GM21515 (cell line): Measurements from ENCODE around the gene MORN4.
"Not testable (repeated sequence)": the region's sequence is repeated elsewhere in the genome, so short reads cannot be mapped to it uniquely, and the experiment has no call there.

ENCODE experiments used
- ATAC-seq: cut with Tn5 transposase; IDR thresholded peaks from one replicate; pipeline ENCODE4 v1.9.1; 2021; ENCODE audit not compliant: unreplicated experiment

MORN4 gene

GRCh38 chr10:97632949-97633884 is at the start of gene MORN4:
MORN4 (minus strand) TSS chr10:97633500; CDS start chr10:97619653, 13,847 bp downstream.
- peak; percentile 98 for ATAC-seq

DNA sequence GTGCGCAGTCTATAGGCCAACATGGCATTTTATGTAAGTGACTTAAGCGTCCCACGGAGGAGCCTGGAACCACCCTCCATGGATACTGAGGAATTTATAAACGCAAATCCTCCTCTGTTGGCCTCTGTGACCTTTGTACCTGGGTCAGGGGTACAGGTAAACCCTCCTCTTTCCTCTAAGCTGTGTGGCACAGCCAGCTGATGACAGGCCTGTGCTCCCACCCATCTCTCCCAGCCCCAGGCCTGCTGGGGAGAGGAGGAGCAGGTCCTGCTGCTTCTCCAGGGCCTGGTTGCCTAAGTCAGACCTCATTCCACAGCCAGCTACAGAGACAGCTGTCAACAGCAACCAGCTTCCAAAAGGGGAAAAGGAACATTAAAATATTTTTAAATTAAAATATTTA is 48.7 kb upstream of the MORN4 start:
- no peak for ATAC-seq

GRCh38 chr10:97679594-97679993 is 46.3 kb upstream of the MORN4 start:
- ATAC-seq = no peak

- ATAC-seq = peak; percentile 68
These were observed 43.7 kb upstream of the MORN4 start for GRCh38 chr10:97676770-97677581.

GRCh38 chr10:97675222-97675621 is 41.9 kb upstream of the MORN4 start:
- no peak for ATAC-seq

- no peak for ATAC-seq
These were observed 40.6 kb upstream of the MORN4 start for GRCh38 chr10:97673736-97674525.

DNA sequence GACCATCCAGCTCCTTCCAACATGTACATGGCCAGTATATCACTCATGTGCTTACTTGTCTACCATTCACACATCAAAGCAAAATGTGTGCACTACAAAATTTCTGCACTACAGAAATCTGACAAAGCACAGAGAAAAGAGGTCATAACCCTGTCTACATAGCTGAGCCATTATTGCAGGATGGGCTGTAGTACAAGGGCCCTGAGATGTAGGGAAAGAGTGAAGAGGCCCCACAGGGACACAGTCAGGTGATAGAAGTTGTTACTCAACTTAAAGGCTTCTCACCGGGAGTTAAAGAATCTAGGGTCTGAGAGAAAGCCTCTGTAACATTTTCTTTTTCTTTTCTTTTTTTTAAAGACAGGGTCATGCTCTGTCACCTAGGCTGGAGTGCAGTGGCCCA is 36.3 kb upstream of the MORN4 start:
- no peak for ATAC-seq

- ATAC-seq = no peak
These were observed 34.2 kb upstream of the MORN4 start for GRCh38 chr10:97667463-97667862.

GRCh38 chr10:97666992-97667391 is 33.7 kb upstream of the MORN4 start:
- no peak for ATAC-seq

DNA sequence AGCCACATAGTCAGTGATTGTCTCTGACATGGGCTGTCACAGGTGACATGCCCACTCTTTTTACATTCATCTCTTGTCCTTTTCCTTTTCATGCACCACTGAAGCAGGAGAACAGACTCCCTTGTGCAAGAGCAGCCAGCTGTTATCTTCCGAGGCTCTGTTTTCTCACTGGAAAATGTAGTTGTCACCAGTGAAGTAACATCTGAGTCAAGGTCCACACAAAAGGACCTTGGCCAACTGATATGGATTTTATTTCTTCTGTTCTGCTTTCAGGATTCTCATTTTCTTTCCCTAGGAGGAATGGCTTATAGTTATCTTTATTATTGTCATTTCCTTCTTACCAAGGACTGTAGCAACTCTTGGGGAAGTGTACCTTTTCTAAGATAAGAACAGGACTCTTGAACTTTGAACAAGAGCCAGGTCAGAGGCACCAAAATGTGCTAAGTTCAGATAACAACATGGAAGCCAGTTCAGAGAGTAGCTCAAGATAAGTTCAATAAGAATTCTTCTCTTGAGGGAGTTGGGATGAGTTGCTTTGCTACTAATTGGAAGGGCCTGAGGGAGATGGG is 31.1 kb upstream of the MORN4 start:
- ATAC-seq = no peak

DNA sequence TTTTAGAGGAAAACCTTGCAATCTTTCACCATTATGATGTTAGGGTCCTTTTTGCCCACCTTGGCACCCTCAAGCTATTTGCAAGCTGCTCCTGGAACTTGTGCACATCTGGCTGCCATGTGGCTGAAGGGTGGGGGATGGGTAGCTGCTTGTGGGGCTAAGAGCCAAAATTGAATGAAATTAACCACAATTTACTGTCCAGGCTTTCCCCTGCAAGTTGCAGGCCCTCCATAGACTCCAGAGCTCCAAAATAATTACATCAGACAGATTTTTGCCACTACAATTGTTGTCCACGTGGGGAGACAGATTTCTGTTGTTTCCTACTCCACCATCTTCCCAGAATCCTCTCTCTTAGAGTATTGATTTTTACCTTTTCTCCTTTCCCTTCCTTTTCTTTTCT is 26.3 kb upstream of the MORN4 start:
- ATAC-seq = no peak

GRCh38 chr10:97656777-97657176 is 23.5 kb upstream of the MORN4 start:
- ATAC-seq = no peak

- ATAC-seq = no peak
These were observed 18.5 kb upstream of the MORN4 start for GRCh38 chr10:97651773-97652172.

- ATAC-seq = no peak
These were observed 17.4 kb upstream of the MORN4 start for GRCh38 chr10:97650726-97651125.

DNA sequence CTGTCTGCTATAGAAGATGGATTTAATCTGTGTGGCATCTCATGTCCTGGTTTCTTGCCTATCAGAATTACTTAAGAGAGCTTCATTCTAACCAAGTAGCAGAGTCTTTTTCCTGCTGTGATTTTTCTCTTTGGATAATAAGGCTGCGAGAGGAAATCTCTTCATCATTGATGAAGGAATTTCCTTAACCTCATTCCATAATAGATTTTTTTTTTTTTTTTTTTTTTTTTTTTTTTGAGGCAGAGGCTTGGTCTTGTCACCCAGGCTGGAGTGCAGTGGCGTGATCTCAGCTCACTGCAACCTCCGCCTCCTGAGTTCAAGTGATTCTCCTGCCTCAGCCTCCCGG is 16.1 kb upstream of the MORN4 start:
- not testable (repeated sequence) for ATAC-seq

- ATAC-seq = peak; percentile 84
These were observed 15.5 kb upstream of the MORN4 start for GRCh38 chr10:97648562-97649404.

- no peak for ATAC-seq
These were observed 14.3 kb upstream of the MORN4 start for GRCh38 chr10:97647556-97647955.

DNA sequence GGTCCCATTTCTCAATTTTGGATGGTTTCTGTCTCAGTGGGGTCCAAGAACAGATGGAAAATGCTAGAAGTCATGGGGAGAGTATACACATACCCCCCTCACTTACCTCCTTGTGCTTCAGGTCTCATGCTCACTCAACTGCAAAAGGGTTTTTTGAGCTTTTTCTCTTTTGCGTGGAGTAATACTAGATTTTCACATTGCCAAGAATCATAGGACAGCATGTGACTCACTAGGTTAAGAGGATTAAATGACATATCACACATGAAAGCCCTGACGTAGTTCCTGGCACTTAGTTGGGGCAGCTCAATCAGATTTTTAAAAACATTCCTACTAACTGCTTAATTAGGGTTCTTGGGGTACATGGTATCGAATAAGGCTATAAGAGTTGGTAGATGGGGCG is 11.6 kb upstream of the MORN4 start:
- ATAC-seq = no peak

DNA sequence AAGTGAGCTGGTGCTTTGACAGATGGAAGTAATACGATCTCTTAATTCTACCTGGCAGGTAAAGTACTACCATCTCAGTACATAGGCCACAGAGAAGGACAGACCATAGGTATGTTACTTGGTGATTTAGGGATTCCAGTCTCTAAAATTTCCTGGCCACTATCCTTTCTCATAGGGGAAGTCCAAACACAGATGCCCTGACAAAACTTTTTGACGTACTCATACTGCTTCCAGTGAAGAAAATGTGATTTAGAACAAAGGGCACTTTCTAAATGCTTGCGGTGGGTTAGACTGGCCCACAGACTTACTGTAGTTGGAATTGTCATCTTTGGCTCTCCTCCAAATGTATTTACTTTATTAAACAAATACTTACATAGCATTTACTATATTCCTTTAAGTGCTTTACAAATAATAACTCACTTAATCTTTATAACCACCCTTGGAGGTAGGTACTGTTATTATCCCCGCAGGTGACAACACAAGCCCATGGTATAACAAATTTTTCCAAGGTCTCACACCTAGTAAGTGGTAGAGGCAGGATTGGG is 10.2 kb upstream of the MORN4 start:
- no peak for ATAC-seq
